ENCODE data around the gene NEK9.
A peak's percentile ranks its signal among the peaks of the same experiment; 100 is the strongest.
"Not testable (repeated sequence)": the region's sequence is repeated elsewhere in the genome, so short reads cannot be mapped to it uniquely, and the experiment has no call there.

Gene NEK9

DNA sequence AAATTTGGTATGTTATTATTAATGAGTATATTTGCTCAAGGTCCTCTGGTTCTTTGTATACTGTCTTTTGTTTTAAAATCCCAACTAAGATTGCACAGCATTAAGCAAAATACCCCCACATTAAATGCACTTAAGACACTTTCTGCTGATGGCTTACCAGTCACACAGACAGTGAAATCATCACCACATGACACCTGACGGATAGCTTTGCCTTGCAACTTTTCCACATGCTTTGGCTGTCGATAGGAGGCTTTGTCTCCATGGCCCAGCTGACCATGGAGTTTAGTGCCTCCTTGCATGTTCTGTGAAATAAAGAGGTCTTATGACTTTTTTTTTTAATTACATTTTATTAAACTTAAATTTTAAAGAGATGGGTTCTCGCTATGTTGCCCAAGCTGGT lies 19.7 kb downstream of the NEK9 start:
- no peak for DNase-seq (ENCODE audit: low read depth, low spot score)

DNA sequence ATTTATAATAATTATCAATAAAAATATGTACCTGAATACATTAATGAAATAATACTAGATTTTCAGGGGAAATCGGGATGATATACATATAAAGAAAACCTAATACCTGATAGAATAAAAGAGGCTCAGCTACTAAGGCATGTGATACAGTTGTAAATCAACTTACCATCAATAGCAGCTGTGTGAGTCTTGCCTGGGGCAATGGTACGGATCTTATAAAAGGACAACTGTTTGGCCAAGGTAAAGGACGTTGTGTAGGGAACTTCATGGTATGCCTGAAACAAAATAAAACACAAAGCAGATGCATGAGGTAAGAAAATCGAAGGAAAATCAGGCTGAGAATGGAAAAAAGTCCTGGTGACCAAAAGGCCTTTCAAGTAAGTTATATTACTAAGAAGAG lies 25.4 kb downstream of the NEK9 start:
- DNase-seq (ENCODE audit: low read depth, low spot score) = no peak

DNA sequence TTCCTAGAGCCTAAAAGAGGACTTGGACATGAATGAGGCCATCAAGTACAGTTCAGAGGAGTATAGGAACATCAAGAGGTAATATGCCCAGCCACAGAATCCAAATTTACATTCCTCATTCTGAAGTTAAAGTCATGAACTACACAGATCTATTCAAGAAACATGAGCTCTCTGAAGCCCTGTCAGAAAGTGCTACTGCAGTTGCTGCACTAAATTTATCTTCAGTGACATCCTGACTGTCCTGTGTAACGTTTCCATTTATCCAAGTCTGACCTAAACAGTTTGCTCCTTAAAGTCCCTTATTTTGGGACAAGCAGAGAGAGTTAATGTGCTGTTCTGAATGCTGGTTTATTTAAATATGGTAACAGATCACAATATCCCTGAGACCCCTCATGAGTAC lies 28.2 kb downstream of the NEK9 start:
- DNase-seq (ENCODE audit: low read depth, low spot score) = no peak

DNA sequence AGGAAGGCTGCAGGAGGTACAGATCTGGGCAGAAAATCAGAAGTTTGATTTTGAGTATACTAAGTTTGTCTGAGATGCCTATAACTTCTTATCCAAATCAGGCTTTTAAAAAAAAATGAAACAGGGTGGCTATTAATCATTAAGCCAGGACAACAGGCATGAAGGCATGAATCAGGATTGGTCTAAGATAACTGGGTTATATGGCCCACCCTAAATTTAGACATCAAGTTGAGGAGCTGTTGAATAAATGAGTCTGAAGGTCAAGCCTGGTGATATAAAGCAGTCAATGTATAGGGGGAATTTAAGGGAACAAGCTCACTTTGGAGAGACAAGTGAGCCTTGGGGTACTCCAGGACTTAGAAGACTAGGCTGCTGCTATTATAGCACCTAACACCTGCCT lies 28.6 kb downstream of the NEK9 start:
- DNase-seq (ENCODE audit: low read depth, low spot score) = no peak

DNA sequence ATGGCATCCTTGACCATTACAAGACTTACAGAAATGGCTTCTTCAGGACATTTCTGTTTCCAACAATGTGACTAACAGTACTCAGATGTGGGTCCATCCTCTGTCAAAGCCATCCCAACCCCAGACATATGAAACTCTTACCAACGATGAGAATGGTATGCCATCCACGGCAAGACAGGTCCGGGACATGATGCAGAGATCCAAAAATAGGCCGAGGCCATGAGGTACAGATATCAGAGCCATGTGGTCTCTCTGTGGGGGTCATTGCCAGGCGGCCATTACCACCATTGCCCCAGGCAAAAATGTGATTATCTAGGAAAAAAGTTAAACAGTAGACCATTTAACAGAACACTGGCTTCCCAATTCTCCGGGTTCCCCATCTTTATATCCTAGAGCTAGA lies 29.9 kb downstream of the NEK9 start:
- DNase-seq (ENCODE audit: low read depth, low spot score) = no peak

DNA sequence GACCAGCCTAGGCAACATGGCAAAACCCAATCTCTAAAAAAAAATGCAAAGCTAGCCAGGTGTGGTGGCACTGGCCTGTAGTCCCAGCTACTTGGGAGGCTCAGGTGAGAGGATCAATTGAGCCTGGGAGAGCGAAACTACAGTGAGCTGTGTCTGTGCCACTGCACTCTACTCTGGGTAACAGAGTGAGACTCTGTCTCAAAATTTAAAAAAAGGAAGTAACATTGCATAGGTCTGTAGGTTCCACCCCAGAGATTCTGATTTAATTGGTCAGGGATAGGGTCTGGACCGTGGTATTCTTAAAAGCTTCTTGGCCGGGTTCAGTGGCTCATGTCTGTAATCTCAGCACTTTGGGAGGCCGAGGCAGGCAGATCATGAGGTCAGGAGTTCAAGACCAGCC lies 31.2 kb downstream of the NEK9 start:
- no peak for DNase-seq (ENCODE audit: low read depth, low spot score)

DNA sequence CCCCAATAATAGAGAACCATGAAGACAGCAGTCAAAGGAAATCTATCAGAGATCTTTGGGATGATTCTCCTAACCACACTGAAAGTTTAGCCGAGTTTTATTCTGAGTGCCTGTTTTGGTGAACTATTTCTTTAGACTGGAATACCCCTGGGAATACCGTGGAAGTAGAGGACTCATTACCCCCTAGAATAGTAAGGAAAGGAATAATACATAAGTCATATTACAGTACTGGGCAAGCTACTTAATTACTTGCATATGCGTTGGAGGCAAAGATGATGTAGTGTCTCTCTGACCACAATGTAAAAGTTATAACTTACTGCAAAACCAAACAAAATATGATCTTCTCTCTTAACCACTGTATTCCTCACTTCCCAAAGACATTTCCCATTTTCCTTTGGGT lies 32.0 kb downstream of the NEK9 start:
- no peak for DNase-seq (ENCODE audit: low read depth, low spot score)

DNA sequence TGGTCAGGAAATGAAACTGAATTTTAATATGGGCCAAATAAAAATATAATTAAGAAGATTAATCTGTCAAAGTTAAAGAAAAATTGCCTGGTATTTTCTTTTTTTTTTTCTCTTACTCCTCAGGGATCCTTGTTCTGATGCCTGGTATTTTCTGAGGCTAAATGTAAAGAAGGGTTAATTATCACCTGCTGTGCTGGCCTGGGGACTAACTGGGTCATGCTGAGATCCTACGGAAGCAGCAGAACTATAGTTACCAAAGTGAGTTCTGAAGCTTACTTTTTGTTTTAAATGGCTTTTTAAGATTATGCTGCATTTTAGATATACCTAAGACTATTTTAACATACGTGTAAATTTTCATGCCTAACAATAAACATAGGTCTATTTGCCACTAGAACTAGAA lies 34.1 kb downstream of the NEK9 start:
- DNase-seq (ENCODE audit: low read depth, low spot score) = no peak

DNA sequence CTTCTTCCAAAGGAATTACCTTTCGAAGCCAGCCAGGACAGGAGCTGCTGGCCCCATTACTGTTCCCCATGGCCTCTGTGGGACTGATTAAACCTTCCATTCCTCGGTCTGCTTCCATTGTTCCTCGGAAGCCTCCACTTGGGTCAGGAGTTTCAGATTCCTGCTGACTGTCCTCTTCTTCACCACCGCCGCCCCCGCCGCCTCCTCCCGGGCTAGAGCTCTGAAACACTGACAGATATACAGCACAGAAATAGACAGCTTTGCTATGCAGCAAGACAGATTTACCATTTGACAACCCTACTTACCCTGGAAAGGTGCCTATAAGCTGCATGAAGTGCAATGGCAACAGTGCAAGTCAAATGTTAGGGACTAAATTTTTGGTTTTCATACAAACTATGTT lies 35.6 kb downstream of the NEK9 start:
- DNase-seq (ENCODE audit: low read depth, low spot score) = no peak

DNA sequence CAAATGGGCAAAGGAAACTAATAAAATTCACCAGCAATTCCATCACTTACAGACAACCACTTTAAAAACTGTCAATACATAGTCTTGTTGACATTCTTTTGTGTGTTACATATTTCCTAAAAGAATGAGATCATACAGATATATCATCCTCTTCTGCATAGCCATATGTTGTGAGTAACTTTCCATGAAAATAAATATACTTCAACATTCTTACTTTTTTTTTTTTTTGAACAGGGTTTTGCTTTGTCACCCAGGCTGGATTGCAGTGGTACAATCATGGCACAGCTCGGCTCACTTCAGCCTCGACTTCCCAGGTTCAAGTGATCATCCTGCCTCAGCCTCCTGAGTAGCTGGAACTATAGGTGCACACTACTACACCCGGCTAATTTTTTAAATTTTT lies 36.5 kb downstream of the NEK9 start:
- DNase-seq (ENCODE audit: low read depth, low spot score) = no peak

DNA sequence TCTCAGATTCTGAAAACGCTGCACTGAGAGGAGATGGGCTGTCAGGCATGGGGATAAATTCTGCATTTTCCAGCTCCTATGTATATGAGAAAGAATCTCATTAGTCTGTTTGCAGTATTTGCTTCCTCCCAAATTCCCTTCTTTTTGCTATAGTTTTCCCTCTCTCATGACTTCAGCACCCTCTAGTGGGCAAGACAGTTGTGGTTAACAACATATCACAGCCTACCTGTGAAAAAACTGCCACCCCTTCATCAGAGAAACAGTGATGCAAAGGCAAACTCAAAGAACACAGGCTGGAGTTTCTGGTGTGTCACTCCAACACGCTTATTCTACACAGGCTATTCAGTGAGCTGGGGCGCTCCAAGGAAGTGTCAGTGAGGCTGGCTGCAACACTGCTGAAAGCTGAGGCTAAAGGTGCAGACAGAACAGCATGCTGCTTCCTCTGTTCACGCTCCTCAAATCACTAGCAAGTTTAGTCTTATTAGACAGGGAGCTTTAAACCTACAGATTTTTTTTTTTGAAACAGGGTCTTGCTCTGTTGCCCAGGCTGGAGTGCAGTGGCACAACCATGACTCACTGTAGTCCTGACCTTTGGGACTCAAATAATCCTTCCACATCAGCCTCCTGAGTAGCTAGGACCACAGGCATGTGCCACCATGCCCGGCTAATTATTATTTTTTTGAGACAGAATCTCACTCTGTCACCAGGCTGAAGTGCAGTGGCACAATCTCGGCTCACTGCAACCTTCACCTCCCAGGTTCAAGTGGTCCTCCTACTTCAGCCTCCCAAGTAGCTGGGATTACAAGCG lies 38.1 kb downstream of the NEK9 start:
- peak; percentile 17 for DNase-seq (ENCODE audit: low read depth, low spot score)

DNA sequence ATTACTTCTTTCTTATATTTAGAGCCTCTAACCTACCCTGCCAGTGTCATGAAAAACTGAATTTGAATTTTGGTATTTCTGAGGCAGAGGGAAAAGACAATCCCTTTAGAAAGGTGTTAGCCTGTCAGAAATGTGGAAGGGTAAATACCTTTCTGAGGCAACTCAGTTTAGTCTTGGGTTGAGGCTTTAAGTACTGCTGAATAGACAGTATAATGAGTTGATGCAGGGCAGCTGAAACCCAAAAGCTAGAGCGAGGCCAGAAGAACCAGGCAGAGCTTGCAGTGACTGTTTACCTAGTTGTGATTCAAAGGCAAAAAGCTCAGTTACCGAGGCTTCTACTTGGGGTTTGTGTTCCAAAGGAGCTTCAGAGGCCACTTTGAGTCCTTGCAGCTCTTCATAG lies 38.7 kb downstream of the NEK9 start:
- DNase-seq (ENCODE audit: low read depth, low spot score) = no peak

DNA sequence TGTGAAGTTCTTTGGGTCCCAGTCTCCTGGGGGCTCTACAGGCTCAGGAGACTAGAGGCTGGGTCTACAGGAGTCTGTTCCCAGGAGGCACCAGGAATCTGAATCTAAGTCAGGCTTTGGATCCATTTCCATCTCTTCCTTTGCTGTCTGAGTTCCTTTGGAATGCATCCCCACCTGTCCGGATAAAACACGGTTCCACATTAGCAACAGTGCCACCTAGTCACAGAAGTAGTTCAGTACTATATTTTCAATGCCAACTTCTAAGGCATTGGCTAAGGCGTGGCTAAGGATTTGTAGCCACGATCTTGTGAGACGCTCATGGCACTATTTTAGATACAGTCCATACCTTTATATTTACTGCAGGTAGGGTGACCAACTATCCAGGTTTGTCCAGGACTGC lies 42.3 kb downstream of the NEK9 start:
- no peak for DNase-seq (ENCODE audit: low read depth, low spot score)

DNA sequence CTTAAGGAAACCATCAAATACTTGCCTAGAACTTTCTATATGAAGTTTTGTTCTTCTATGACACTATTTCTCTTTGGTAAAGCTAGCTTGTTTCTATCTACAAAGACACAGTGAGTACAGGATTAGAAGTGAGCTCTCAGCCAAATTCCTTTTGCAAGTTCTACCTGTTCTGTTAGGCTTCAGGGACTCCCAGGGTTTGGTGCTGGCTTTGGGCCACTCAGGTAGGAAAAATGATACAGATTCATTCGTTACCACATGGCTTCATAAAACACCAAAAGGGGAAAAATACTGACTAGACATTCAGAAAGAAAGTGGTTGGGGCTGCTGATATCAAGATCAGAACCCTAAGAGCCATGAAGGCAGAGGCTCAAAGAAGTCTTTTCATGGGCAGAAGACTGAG lies 43.6 kb downstream of the NEK9 start:
- DNase-seq (ENCODE audit: low read depth, low spot score) = no peak

DNA sequence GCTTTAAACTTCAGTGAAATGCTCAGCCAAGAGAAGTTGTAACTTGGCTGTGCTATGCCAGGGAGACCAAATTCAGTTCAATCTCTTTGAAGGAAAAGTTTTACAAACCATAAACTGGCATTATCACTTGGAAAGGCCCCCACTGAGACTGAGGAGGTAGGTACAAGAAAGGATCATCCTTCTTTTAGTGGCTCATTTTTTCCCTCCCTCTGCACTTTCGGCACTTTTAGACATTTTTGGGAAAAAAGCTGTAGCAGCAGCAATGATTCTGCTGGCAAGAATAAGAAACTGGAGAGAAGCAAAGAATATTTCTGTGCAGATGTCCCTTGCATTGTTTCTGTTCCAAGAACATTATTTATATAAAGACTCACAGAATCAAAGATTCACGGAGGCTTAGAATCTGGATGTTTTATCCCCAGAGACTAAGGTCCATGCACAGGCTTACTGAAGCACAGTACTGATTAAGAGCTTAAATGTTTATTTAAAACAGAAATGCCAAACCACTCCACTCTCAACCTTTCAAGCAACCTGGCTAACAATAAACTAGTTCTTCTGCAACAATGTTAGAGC lies 45.1 kb downstream of the NEK9 start:
- no peak for DNase-seq (ENCODE audit: low read depth, low spot score)

DNA sequence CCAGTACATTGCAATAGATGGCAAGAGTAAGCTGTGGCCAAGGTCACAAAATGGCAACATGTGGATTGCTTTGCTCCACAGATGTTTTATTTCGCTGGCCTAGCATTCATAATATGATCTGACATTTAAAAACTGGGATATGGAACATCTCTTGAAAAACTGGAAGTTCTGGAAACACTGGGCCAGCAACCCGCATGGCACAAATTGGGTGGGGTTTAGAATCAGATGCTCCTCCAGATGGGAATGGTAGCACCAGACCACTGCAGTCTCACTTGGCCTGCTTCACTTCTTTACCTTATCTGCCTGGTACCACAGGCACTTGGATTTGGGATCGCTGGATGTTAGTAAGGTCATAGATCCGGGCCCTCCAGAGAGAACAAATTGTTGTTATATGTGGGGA lies 47.3 kb downstream of the NEK9 start:
- DNase-seq (ENCODE audit: low read depth, low spot score) = no peak

DNA sequence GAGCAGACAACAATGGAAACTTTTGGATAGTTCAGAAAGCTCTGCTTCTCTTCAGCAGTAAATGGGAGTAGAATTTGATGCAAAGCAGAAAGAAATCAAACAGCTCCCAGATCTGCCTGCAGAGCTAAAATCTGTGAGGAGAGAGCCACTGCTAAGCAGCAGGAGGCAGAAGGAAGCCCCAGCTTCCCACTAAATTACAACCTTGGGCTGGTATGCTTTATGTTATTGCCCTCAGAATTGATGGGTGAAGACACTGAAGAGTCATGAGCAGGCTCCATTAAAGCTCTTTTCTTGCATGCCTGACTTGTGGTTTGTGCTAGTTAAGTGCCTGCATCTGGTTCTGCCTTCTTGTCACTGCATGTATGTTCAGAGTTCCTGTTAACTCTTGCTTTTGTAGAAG lies 49.1 kb downstream of the NEK9 start:
- no peak for DNase-seq (ENCODE audit: low read depth, low spot score)

DNA sequence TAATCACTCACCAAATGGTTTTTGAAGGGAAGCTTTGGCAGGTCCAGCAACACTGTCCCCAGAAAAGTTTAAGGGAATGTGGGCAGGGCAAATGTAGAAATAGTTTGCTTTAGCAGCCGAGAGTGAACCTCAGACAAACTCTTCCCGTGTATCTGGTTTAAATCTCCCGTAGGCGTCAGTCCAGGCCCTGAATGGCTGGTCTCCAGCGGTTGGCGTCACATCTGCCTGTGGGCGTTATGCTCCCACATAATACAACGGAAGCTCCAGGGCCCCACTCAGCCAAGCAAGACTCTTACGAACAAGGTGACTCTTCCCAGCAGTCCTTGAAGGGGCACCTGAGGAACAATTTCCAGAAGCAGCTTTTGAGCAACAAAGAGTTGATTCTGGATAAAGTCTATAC lies 56.5 kb downstream of the NEK9 start:
- DNase-seq (ENCODE audit: low read depth, low spot score) = no peak

DNA sequence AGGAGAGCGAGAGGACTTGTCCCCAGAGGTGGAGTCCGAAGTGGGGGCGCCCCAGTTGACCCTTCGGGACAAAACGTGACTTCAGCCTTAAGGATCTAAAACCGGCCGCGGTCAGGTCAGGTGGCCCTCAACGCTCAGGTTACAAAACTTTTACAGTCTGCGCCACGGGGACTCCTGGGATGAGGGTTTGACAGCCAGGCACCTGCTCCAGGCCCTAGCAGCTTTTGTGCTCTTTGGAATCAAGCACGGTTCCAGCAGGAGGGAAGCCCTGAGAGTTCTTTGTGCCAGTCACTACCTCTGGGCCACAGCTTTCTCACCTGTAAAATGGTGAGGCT lies 57.1 kb downstream of the NEK9 start:
- DNase-seq (ENCODE audit: low read depth, low spot score) = no peak

DNA sequence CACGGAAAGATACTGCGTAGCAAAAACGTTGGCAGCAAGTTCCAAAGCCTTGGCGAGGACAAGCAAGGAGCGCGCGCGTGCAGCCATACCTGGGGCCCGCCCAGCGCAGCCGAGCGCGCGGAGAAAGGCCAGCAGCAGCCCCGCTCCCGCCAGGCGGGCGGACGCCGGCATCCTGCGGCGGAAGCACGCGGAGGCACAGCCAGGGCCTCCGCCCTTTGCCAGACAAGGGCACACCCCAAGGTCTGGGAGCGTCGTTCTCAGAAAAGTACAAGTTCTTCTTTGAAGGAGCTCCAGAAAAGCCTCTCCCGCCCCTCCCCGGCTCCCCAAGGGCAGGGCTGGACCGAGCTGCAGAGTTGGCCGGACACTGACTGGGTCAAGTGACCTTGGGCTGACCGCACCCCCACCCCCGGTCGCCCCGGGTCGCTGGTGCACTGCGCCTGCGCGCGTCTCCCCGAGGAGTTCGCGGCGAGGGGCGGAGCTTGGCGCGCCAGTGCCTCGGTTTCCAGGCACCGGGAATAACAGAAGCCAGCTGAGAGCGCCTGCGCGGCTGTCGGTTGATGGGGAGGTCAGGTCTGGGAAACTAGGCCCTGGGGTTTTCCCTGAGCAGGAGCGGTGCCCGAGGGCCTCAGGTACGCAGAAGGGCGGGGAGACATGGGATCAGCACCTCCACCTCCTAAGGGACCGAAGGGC lies 57.6 kb downstream of the NEK9 start, which contains the start of gene ZC2HC1C:
TSS of gene ZC2HC1C (plus strand) at position 521 of the 690 bp plus-strand sequence. CDS start 933 bp downstream, outside the sequence.
- peak; percentile 69 for DNase-seq (ENCODE audit: low read depth, low spot score)

DNA sequence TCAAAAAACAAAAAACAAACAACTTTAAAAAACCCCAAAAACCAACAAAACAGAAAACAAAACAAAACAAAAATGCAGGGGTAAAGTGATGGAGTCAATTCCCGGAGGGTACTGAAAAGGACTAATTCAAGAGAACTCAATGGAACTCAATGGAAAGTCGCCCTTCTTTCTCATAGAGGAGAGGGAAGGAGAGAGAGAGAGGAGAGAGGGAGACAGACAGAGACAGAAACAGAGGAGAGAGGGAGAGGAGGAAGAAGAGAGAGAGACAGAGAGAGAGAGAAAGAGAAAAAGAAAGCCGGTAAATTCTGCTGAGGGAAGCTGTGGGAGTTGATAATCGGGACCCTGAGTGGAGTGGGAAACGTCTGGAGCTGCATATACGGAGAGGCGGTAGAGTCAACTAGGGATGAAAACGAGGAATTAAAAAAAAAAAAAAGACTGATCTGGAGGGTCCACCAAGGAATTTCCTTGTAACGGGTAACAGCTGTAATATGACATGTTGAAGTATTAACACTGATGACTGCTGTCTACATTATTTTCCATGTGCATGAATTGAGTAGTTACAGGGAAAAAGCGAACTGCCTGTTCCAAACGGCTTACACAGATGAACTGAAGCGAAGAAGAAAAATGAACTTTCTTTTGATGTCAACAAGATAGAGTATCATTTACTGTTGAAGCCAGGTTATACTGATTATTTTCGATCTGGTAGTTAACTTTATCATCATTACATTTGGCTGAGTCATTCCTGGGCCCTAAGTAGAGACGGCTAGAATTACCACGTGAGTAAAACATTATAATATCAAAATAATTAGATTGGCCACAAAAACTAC lies 58.3 kb downstream of the NEK9 start:
- DNase-seq (ENCODE audit: low read depth, low spot score) = no peak

DNA sequence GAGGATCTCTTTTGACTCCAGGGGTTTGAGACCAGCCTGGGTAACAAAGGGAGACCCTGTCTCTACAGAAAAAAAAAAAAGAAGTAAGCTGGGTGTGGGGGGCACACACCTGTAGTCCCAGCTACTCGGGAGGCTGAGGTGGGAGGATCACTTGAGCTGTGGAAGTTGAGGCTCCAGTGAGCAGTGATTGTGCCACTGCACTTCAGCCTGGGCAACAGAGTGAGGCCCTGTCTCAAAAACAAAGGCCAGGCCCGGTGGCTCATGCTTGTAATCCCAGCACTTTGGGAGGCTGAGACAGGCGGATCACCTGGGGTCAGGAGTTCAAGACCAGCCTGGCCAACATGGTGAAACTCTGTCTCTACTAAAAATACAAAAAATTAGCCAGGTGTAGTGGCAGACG lies 59.1 kb downstream of the NEK9 start:
- not testable (repeated sequence) for DNase-seq (ENCODE audit: low read depth, low spot score)
